Activated T-cell treated with anti-CD3 and anti-CD28 coated beads for 4 hours (primary cell): ENCODE results near the gene RPS19BP1.
A peak's percentile ranks its signal among the peaks of the same experiment; 100 is the strongest.
"Not testable (repeated sequence)": the region's sequence is repeated elsewhere in the genome, so short reads cannot be mapped to it uniquely, and the experiment has no call there.

Experiments
- DNase-seq: peaks from one replicate; pipeline ENCODE4 v3.0.0-alpha.2; 2020

RPS19BP1 gene

GRCh38 chr22:39510529-39511149, 21.9 kb downstream of the RPS19BP1 start:
- no peak for DNase-seq

GRCh38 chr22:39508393-39508792, 24.2 kb downstream of the RPS19BP1 start:
- no peak for DNase-seq

GRCh38 chr22:39507021-39507420, 25.5 kb downstream of the RPS19BP1 start:
- not testable (repeated sequence) for DNase-seq

DNA sequence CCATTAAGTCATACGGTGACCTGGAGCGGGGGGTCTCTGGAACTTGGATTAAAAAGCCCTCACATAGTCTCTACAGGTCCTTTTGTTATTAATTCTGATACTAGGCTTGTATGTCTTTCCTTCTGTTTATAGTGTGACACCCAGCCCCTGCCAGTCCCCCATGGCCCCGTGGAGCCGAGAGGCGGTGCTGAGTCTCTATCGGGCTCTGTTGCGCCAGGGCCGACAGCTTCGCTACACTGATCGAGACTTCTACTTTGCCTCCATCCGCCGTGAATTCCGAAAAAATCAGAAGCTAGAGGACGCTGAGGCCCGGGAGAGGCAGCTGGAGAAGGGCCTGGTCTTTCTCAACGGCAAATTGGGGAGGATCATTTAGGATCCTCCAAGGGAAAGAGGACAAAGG, 28.5 kb downstream of the RPS19BP1 start:
- DNase-seq, result no peak

DNA sequence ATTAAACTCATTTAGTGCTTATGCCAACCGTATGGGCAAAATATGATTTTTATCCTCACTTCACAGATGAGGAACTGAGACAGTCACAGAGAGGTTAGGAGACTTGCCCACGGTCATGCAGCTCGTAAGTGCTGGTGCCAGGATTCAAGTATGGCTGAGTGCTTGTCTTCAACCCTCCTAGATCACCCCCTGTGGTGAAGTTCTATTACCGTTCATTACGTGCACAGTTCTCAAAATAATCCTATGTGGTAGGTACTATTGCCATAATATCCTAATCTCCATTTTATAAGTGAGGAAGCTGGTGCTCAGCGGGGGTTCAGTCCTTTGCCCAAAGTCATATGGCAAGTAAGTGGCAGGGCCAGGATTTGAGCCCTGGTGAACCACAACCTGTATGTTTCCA, 28.9 kb downstream of the RPS19BP1 start:
- DNase-seq, result no peak

DNA sequence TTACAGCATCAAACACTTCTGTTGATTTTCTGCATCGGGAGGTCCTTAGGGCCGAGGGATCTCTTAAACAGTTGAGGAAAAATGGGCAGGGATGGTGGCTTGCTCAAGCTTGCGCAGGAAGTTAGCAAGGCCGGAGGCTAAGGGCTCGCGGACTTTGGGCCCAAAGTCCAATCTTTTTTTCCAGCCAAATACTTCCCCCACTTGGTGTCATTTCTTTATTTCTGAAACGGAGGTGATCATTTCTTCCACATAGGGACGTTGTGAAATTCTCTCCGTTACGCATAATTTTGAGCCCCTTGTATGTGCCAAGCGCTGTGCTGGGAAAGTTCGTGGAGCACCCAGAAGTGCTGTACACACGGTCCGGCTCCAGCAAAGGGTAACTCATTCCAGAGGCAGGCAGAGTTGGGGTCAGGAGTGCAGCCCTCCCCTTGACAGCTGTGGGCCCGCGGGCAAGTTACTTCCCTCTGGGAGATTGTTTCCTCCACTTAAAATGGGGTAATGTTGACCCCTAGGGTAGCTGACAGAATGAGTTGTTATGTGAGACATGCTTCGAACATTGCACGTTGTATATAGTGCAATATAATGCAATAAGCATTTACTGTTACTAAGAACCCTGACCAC, 29.6 kb downstream of the RPS19BP1 start:
- DNase-seq, result no peak

- peak; percentile 87 for DNase-seq
Measured at GRCh38 chr22:39502109-39502788, 30.3 kb downstream of the RPS19BP1 start, which contains the start of gene MIEF1. Gene MIEF1, plus strand, starts transcription at chr22:39502290. Its CDS starts 9,005 bp downstream, at chr22:39511295.

DNA sequence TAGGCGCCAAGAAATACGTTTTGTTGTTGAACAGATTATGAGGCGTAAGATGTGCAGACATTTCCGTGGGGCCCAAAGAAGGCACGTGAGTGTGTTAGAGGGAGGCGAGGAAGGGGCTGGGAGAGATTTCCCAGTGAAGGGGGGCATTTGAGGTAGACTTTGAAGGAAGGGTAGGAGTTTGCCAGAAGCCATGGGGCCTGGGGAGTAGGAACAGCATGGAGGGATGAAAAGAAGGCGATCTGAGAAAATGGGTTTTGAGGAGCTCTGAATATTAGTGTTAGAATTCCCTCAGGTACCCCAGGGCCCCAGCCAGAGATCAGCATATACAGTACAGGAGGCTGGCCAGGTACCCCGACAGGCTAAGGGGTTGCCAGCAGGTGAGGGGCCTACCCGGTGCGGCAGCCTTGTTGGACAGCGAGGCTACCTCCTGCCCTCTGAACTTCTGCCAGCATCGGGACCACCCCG, 30.9 kb downstream of the RPS19BP1 start:
- no peak for DNase-seq

DNA sequence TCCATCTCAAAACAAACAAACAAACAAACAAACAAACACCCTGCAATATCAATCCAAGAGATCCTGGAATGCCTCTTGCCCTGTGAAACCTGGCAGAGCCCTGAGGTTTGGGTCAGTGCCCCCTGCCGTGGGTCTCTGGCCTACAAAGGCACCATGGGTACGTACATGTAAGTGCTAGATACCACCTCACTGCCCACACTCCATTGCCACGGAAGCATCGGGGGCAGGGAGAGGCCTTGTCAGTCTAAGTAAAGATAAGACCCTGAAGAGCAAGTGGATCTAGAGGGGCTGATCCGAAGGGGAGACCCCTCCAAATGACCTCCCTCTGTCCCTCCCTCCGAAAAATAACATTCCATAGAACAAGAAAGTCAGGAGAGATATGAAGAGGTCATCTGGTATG, 32.4 kb downstream of the RPS19BP1 start:
- no peak for DNase-seq

GRCh38 chr22:39498802-39499201, 33.7 kb downstream of the RPS19BP1 start:
- DNase-seq, result no peak

GRCh38 chr22:39498368-39498767, 34.2 kb downstream of the RPS19BP1 start:
- no peak for DNase-seq

DNA sequence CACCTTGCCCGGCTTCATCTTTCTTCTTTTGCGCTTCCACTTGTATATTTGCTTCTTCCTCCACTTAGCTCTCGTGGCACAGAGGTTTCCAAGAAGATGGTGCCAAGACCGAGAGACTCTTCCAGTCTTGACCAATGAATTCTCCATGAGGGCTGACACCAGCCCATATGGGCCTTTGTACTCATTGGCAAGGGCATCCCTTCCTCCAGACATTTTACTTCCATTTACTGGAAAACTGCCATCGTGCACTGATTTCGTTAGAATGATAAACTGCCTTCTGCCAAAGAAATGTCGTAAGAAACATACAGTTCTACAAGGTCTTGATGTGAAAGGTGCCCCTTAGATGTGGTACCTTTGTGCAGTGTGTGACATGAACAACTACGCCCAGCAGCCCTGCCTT, 35.1 kb downstream of the RPS19BP1 start:
- DNase-seq, result no peak

DNA sequence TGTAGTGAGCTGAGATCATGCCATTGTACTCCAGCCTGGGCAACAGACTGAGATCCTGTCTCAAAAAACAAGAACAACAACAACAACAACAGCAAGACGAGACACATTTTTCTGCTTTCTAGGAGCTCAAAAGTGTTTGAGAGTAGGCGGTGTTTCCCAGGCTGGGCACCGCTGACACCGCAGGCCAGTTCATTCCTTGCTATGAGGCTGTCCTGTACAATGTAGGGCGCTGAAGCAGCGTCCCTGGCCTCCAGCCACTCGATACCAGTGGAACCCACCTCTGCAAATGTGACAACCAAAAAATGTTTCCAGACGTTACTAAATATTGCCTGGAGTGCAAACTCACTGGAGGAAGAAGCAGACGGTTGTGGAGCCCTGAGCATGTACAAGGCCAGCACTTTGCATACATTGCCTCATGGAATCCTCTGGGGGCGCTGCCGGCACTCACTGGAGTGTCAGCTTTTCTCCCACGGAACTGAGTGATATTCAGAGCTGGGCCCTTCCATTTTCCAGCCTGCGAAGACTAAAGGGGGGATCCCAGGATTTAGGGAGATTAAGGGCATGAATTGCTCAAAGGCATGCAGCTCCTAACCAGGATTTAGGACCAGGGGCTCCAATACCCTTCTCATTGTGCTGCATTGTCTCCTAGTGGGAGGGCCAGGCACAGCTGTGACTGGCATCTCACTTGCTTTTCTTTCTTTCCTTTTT, 36.3 kb downstream of the RPS19BP1 start:
- peak; percentile 36 for DNase-seq

GRCh38 chr22:39494471-39495120, 38.0 kb downstream of the RPS19BP1 start:
- no peak for DNase-seq

- no peak for DNase-seq
Measured at GRCh38 chr22:39493759-39494158, 38.8 kb downstream of the RPS19BP1 start.

GRCh38 chr22:39492186-39492585, 40.4 kb downstream of the RPS19BP1 start:
- DNase-seq, result no peak

DNA sequence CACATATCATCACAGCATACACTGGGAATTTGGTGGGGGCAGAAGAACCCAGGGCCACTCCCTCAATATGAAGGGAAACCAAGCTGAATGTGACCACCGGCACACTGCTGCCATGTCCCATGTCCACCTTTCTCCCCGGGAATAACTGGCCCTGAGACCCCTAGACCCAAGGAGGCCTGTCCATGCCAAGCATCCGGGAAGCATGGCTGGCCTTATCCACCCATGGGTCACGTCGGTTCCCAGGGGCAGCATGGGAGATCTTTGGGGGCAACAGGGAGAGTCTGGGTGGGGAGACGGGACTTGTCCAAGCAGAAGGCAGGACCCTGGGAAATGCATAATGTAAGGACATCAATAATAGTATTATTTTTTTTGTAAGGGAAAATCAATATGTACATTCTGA, 40.9 kb downstream of the RPS19BP1 start:
- no peak for DNase-seq

DNA sequence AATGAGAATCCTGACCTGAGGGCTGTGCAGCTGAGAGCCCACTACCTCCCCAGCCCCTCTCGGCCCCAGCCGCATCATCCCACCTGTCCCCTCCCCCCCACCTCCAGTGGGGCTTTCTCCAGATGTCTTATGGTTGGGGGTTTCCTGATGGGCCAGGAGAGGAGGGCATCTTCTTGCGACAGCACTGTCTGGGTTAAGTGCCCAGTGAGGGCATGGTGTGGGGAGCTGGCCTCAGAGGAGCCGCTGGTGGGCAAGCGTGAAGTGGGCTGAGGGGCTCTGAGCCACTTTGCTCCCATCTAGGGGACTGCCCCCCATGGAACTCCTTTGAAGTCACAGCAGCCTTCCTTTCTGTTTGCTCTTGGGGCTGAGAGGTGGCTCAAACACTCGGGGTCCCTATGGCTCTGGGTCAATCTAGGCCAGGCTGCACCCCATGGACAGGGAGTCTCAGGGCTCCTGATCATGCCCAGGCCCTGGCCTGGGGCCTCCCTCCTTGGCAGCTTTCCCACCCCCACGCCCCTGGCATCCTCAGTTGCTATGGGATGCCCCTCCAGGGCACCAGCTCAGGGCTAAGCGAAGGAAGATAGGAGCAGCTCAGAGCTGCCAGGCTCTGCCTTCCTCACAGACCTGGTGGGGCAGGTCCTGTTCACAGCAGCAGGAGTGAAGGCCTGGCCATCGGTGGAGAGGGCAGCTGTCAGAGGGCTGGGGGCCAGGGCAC, 41.4 kb downstream of the RPS19BP1 start:
- no peak for DNase-seq

DNA sequence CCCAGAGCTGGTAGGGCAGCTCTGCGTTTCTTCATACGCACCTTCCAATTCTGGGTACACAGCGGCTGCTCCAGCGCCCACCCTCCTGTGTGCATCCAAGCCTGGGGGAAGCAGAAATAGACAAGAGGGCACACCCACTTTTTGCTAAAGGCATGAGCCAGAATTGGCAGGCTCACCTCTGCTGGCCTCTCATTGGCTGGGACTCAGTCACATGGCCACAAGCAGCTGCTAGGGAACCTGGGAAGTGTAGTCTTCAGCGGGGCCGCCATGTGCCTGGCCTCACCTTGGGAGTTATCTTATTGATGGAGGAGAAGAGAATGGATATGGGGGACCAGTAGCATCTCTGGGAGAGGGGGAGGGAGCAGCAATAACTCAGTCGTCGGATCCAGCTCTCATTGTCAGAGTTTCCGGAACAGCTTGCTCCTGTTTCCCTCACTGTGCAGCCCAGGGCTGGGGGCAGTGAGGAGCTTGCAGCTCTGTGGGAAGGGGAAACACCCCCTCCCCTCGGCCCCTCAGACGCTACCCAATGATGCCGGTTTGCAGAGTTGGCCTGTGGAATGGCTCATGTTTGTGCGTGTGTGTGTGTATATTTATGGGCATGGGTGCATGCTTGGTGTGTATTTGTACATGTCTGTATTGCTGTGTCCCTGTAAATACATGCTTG, 42.3 kb downstream of the RPS19BP1 start:
- DNase-seq, result peak; percentile 66

- DNase-seq, result no peak
Measured at GRCh38 chr22:39489094-39490068, 43.2 kb downstream of the RPS19BP1 start.
